AML-193 (cell line): ENCODE results near the gene TOMM70.

Source experiments
- DNase-seq, 2 experiments: peaks; one replicate each; lab custom pipeline; 2025; lab: John Stamatoyannopoulos, UW

The TOMM70 gene

GRCh38 chr3:100325827-100326226 lies 75.1 kb downstream of the TOMM70 start:
- no peak for DNase-seq

GRCh38 chr3:100324044-100324443 lies 76.8 kb downstream of the TOMM70 start:
- no peak for DNase-seq

DNA sequence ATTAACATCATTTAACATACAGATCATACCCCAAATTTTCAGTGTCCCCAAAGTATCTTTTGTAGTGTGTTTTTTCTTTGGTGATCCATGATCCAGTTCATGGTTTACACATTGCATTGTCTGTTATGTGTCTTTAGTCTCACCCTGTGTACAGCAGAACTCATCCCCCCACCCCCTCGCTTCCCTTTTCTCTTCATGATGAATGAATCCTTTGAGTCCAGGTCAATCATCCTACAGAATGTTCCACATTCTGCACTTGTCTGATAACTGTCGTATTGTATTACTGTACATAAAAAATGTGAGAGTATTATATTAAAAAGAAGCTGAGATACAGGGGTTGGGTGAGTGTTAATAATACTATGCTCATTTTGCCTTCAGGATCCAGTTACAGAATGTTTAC lies 80.9 kb downstream of the TOMM70 start:
- DNase-seq = no peak

DNA sequence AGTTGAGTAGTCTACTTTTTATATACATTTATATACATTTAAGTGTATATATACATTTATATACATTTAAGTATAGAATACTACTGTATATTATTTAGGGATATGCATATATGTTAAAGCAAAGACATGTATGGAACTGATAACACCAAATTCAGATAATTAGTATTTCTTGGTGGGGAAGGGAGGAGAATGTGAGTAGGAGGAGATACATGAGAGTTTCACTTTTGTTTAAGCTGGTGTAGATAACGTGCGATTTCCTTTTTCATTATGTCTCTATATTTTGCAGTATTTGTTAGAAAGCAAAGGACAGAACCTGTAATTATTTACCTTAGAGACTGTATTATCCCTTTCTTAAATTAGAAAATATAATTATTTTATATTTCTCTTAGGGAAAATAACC lies 83.0 kb downstream of the TOMM70 start:
- no peak for DNase-seq

- peak; percentile 50 to 68 for DNase-seq
These were observed 84.2 kb downstream of the TOMM70 start for GRCh38 chr3:100316641-100317069.
